GDM1 (cell line): ENCODE data around the gene PPP1R1B.
"Not testable (repeated sequence)": the region's sequence is repeated elsewhere in the genome, so short reads cannot be mapped to it uniquely, and the experiment has no call there.

Experiments used
- DNase-seq: peaks from one replicate; lab custom pipeline; 2025; lab: John Stamatoyannopoulos, UW

PPP1R1B gene

GRCh38 chr17:39626171-39627046, at the start of gene PPP1R1B:
Gene PPP1R1B, plus strand, starts transcription at chr17:39626952. Its CDS starts 441 bp downstream, at chr17:39627393.
- DNase-seq, result no peak

DNA sequence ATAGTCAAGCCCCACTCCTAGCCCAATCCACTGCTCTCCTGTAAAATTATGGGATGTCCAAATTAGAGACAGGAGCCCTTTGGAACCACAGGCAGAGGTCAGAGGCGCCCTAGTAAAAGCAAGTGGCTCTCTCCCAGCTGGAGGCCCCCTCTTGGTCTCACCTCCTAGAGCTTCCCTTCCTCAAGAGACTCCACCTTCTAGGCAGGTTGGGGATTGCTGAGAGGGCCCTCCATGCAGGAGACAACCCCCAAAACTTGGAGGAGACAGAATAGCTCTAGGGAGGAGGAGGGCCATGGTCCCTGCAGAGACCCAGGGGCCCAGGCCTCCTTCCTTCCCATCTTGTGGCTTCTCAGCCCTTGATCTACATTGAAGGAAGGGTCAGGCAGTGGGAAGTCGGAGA, 48.5 kb upstream of the PPP1R1B start:
- DNase-seq, result no peak

DNA sequence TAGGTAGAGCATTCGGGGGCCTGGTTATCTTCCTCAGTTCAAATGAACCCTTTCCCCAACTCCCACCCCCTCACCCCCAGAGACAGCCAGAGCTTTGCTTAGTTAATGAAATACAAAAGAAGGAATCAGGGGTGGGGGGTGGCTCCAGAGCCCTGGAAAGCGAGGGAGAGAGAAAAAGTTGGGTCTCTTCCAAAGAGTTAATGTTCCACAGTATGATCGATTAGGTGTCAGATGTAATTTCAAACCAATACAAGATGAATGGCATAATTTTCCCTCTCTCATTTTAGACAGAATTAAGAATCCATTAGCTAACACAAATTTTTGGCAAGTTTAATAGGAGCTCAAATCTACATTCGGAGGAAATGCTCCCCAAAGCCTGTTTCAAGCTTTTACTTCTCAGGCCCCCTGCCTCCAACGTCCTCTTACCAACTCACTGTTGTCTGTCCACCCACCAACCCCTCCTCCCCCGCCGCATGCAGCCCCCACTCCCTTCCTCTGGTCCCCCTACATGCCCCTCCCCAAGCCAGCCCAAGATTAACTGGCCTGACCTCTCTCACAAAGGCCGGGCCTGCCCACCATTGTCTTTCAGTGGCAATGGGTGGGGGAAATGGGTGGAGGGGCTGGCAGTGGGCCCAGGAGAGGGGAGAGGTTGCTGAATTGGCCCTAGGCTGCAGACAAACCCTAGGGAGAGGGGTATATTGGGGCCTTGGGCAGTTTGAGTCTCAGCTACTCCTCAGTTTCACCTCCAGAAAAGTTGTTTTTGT, 47.3 kb upstream of the PPP1R1B start:
- DNase-seq, result no peak

DNA sequence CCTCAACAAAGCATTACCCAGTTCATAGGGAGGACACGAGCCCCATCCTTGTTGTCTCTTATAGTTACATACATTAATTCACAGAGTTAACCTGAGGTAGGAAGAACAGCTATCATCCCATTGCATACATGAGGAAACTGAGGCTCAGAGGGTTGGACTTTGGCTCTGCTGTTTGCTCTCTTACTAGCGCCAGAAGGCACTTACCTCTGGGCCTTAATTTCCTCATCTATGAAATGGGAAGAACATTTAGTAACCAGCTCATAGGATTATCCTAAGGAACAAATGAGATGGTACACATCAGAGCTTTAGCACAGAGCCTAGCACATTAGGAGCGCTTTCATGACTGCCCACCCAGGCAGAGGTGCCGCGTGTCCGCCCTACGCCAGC, 46.7 kb upstream of the PPP1R1B start:
- no peak for DNase-seq

DNA sequence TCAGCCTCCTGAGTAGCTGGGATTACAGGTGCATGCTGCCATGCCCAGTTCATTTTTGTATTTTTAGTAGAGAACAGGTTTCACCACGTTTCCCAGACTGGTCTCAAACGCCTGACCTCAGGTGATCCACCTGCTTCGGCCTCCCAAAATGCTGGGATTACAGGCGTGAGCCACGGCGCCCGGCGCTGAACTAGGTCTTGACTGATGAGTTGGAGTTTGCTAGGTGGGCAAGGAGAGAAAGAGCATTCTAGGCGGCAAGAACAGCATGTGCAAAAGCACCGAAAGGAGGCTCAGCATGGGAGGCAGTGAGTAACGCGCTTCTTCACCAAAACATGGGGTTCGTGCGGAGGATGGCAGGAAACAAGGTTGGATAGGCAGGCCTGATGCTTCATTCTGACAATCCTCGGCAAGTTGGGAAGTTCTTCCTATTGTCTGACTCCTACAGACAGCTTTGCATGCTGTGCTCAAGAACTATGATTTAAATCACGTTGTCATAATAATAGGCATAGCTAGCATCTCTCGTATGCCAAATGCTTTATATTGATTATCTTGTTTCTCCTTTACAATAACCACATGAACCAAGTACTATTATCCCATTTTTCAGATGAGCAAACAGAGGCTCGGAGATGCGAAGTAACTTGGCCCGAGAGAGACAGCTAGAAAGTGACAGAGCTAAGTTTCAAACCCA, 45.5 kb upstream of the PPP1R1B start:
- no peak for DNase-seq

DNA sequence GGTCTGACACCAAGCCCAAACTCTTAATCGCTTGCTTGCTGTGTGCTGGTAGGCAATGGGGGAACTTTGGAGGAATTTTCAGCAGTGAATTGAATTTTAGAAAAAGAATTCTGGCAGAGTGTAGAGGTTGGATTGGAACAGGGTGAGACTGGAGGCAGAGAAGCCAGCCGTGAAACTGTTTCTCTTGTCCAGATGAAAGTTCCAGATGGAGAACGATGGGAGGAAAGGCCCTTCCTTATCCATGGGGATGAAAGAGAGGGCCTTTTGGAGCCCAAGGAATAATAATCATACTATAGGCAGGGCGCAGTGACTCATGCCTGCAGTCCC, 45.0 kb upstream of the PPP1R1B start:
- no peak for DNase-seq

- DNase-seq, result no peak
Measured at GRCh38 chr17:39582658-39583057, 44.1 kb upstream of the PPP1R1B start.

GRCh38 chr17:39590180-39590579, 36.6 kb upstream of the PPP1R1B start:
- not testable (repeated sequence) for DNase-seq

DNA sequence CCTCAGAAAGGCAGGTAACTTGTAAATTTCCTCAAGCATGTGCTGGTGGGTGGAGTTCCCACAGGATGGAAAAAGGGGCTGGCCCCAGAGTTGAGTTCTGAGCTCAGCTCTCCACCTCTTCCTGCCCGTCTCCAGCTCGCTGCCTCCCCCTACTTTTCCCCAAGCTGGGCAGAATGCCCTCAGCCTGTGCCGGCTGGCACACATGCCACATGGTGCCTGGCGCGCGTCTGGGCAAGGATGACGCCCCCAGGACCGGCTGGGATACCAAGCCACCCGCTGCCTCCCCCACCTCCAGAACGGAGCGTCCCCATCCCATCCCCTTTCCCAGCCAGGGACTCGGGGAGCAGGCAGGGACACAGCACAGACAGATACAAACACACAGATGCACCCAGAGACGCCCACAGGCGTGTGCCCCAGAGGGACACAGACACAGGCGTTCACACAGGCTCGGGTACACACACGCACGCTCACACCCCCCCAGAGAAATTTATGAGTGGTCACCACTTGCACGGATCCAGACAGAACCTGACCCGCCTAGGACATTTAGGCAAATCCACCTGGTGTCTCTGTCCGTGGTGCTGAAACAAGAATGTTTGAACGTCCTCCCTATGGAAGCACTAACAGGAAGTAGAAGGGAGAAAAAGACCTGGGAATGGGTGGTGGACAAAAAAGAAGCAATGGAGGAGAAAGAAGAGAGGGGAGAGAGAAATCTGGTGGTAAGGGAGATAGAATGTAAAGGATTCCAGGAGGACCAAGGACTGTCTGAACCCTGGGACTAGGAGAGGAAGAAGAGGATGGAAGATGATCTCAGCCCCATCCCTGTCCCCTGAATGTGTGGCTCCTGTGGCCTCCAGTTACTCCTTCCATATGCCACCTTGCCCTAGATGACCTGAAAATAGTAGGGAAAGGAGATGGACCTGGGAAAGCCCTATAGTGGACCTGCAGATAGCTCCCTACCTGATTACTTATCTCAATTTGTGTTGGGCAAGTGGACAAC, 34.5 kb upstream of the PPP1R1B start:
- DNase-seq, result no peak

DNA sequence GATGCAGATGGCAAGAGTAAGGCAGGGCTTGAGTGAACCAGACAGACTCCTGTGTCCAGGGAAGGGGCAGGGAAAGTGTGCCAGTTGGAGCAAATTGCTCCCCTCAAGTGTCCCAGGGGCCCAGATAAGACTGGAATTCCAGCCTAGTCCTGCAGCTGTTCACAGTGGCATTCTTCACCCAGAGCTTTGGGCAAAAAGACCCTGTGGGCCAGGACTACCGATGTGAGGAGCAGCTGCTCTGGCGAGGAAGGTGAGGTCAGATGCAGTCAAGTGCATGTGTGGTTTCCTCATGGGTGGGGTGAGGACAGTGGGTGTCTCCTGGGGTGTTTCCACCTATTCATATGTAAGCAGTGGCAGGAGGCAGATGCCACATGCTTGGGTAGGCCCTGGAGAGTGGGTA, 33.4 kb upstream of the PPP1R1B start:
- DNase-seq, result no peak

- no peak for DNase-seq
Measured at GRCh38 chr17:39595294-39595693, 31.5 kb upstream of the PPP1R1B start.

DNA sequence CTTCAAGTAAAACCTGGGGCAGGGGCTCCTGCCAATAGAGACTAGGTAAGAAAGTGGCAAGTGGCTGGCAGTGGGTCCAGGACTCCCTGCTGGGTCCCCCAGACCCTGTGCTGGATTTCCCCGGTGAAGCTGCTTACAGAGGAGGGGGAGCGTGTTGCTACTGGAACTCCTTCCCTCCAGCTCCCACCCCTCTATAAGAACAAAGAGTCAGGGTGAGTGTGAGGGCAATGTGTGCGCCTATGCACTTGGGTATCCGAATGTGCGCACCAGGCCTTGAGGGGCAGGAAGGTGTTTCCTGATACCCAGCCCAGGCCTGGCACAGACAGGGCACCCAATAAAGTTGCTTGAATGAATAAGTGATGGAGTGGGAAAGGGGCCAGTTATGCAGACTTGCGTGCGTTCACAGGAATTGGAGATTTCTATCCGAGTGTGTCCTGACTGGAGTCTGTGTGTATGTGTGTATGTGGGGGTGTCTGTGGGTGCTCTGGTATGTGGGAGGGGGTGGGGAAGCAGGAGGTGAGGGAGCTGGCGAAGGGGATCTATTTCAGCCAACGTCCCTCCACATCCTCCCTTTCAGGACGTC, 30.7 kb upstream of the PPP1R1B start:
- no peak for DNase-seq

GRCh38 chr17:39596543-39597267, 30.0 kb upstream of the PPP1R1B start:
- DNase-seq, result no peak

DNA sequence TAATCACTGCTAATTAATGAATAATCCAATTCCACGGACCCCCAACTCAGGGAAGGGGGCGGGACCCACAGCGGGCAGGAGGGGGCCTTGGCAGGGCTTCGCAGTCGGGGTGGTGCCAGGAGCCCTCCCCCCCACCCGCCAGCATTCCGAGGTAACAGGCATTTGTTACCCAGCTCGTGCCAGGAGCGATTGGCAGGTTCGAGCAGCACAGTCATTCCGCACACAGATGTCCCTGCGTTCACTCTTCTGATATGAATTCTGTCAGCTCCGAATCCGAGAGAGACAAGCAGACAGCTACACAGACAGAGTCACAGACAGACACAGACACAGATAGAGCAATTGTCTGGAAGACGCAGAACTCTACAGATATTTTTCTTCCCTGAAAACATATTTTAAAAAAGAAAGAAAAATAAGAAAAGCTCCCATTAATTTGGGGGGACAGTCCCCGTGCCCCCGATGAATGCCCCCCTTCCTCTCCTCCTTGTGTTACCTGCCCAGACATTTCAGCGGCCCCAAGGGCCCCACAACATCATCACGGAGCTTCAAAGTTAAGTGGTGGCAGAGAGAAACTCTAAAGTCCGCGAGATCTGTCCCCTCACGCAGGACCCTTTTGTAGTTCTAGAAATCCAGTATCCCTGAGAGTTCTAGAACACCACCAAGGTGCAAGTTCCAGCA, 29.2 kb upstream of the PPP1R1B start:
- DNase-seq, result no peak

DNA sequence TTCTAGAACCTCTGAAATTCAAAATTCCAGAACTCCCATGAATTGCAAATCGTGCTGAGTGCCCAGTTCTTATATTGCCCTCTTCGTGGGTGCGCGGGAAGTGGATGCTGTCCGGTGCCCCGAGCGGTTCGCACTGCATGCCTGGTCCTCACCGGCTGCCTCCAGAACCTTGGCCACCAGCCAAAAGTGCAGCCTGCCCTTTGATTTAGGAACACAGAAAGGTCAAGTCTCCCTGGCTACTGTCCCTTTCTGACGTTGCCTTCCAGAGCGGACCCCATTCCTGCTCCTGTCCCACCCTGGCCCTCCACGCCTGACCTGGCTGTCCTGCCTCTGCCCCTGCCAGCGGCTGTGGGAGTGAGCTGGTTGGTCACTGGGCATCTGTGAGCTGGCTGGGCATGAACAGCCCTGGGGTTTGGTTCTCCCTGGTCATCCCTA, 28.7 kb upstream of the PPP1R1B start:
- no peak for DNase-seq

DNA sequence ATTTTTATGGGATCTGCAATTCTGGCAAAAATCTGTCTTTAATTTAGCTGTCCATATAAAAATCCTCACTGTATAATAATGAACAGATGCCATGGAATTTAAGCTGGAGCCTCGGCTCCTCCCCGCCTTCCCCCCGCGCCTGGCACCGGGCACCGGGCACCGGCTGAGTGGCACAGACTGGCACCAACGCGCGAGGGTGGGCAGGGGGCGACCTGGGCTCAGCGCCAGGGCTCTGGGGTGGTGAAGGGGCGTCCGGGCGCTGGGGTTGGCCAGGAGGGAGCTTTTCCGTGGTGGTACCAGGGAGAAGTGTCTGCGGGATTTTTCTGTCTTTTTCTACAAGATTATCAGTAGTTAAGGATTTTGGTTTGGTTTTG, 28.1 kb upstream of the PPP1R1B start:
- DNase-seq, result no peak

DNA sequence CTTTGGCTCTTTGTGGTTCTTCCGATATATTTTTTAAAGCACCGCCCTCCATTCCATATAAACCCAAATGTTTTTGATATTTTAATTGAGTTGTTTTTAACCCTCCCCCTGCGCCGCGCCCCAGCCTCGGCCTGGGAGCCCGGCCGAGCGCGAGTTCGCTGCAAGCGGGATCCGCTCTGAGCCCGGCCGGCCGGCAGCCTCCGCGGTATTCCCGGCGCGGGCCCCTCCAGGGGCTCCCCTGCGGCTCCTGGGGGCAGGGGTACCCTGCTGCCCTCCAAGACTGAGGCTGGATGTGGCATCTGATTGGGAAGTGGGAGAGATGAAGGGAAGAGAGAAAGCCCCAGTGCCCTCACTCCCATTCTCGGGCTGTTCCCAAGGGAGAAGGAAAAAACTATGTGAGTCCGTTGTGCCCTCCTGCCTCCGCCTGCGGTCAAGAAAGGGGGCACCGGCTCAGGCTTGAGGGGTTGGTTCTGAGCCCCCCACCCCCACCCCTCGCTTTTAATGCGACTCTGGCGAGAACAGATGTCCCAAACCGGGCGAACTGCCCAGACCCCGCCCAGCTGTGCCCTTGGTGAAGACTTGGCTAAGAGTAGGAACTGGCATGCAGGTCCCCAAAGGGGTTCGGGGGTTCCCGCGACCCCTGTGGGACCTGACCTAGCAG, 27.6 kb upstream of the PPP1R1B start:
- DNase-seq, result no peak

- DNase-seq, result no peak
Measured at GRCh38 chr17:39599665-39600231, 27.0 kb upstream of the PPP1R1B start.
